C4-2B (cell line): Measurements from ENCODE around the gene LRRC23.

Experiments used
- H3K27ac ChIP-seq: fragments of 450-650 bp; 2 replicates; pipeline ENCODE4 v1.5.1; 2017
- CTCF ChIP-seq: fragments of 450-650 bp; conservative IDR thresholded peaks from 2 replicates; pipeline ENCODE4 v1.5.1; 2017; ENCODE audit warnings: mild to moderate bottlenecking
- ZFX ChIP-seq: fragments of 450-650 bp; IDR thresholded peaks from 2 replicates; pipeline ENCODE4 v1.6.1; 2017

LRRC23 gene

GRCh38 chr12:6941782-6942181 lies 37.2 kb downstream of the LRRC23 start:
- TF ChIP-seq CTCF, result no peak
- no peak for TF ChIP-seq ZFX

GRCh38 chr12:6942331-6942665 lies 37.7 kb downstream of the LRRC23 start:
- peak overlapping the region; percentile 96 for H3K27ac ChIP-seq
- no peak for TF ChIP-seq CTCF
- TF ChIP-seq ZFX, result no peak

More at GRCh38 chr12:6941782-6942181, 37.2 kb downstream of the LRRC23 start:
- no peak overlapping the region for H3K27ac ChIP-seq

GRCh38 chr12:6943389-6943721 lies 38.7 kb downstream of the LRRC23 start:
- no peak for TF ChIP-seq ZFX
- TF ChIP-seq CTCF, result no peak
- peak overlapping the region; percentile 96 for H3K27ac ChIP-seq

GRCh38 chr12:6943722-6944380 lies 39.2 kb downstream of the LRRC23 start, which contains the start of the genes C12orf57 and RNU7-1:
TSS of gene C12orf57 (plus strand) at chr12:6944022. CDS start at chr12:6944122, 100 bp downstream.
TSS of gene RNU7-1 (plus strand) at chr12:6943816.
- TF ChIP-seq ZFX (0 out of 2 replicates have a peak, but pooled peaks have one; percentile 12), CTCF (no peak)
- H3K27ac ChIP-seq, result peak within 1 kb of the TSS; percentile 96

- peak overlapping the region; percentile 96 for H3K27ac ChIP-seq
- TF ChIP-seq ZFX, result no peak
- peak; percentile 95 for TF ChIP-seq CTCF
These were observed 40.0 kb downstream of the LRRC23 start for GRCh38 chr12:6944381-6945186.

- peak overlapping the region; percentile 96 for H3K27ac ChIP-seq
- no peak for TF ChIP-seq CTCF
- no peak; the same call in 1 of the 2 replicates for TF ChIP-seq ZFX
These were observed 41.0 kb downstream of the LRRC23 start for GRCh38 chr12:6945613-6946012.
